IgD-negative memory B cell (primary cell): Measurements from ENCODE around the gene RAI2. TPM values are rescaled to one million over a fixed set of nuclear protein-coding genes. Genes with fewer than 3 reads are reported as not detected.

Experiments used
- H3K27ac Mint-ChIP-seq, 3 donors: one replicate each; pipeline ENCODE4 v1.8.0; 2020 to 2022; ENCODE audit warnings: mild to moderate bottlenecking in 3 of 3, mixed read lengths in 3 of 3, moderate library complexity in 1 of 3
- H3K27me3 Mint-ChIP-seq: one replicate; pipeline ENCODE4 v1.8.0; 2021; ENCODE audit warnings: mixed read lengths
- H3K36me3 Mint-ChIP-seq: one replicate; pipeline ENCODE4 v1.8.0; 2020; ENCODE audit warnings: mild to moderate bottlenecking, mixed read lengths
- H3K4me1 Mint-ChIP-seq, 3 donors: one replicate each; pipeline ENCODE4 v1.8.0; 2020 to 2022; ENCODE audit warnings: mixed read lengths in 3 of 3, mild to moderate bottlenecking in 1 of 3
- H3K4me3 Mint-ChIP-seq, 4 donors: one replicate each; pipeline ENCODE4 v1.8.0; 2020 to 2022; ENCODE audit warnings: mild to moderate bottlenecking in 4 of 4, mixed read lengths in 4 of 4, moderate library complexity in 3 of 4
- H3K9me3 Mint-ChIP-seq, 3 donors: one replicate each; pipeline ENCODE4 v1.8.0; 2020 to 2021; ENCODE audit warnings: mixed read lengths in 3 of 3, mild to moderate bottlenecking in 1 of 3
- polyA plus RNA-seq: library from polyadenylated mRNA; unstranded; fragments of 300-500 nt; fragmentation: Illumina TruSeq; gene quantifications from one replicate; pipeline ENCODE4 v1.2.3, GENCODE V29; 2021

Gene RAI2
- polyA plus RNA-seq: not detected

GRCh38 chrX:17860811-17861488 lies at the start of gene RAI2:
RAI2 (minus strand) TSS chrX:17861298; CDS start chrX:17802010, 59,288 bp downstream.
- peaks cover 0 to 4% (median 1%) of the 10 kb centered on the region in 3 donors for H3K4me1 Mint-ChIP-seq
- no peaks in the 10 kb centered on the region for H3K9me3 Mint-ChIP-seq
- H3K27ac Mint-ChIP-seq: no peak within 1 kb of the TSS
- H3K36me3 Mint-ChIP-seq: peaks cover 1% of the 10 kb centered on the region
- H3K4me3 Mint-ChIP-seq: peak within 1 kb of the TSS in 3 of 4 donors; percentile 43 to 62 (median 52)
- peaks cover 21% of the 10 kb centered on the region for H3K27me3 Mint-ChIP-seq

DNA sequence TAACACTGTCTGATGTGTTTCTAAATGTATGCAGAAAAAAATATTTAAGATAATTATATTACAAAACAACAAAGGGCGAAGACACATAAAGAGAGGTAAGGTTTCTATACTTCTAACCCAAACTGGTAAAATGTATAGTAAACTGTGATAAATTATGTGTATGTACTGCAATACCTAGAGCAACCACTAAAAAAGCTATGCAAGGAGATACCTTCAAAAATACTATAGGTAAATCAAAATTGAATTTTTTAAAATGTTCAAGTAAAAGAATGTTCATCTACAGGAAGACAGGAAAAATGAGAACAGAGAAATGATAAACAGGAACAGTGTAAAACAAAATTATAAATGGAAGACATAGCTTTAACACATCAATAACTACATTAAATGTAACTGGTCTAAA lies 27.3 kb upstream of the RAI2 start:
- H3K9me3 Mint-ChIP-seq: no peaks in the 10 kb centered on the region
- no peaks in the 10 kb centered on the region for H3K4me1 Mint-ChIP-seq
- H3K4me3 Mint-ChIP-seq: no peak overlapping the region
- H3K27ac Mint-ChIP-seq: no peak overlapping the region
- peaks cover 3% of the 10 kb centered on the region for H3K27me3 Mint-ChIP-seq
- no peaks in the 10 kb centered on the region for H3K36me3 Mint-ChIP-seq

- Mint-ChIP-seq H3K36me3 (no peaks in the 10 kb centered on the region), H3K4me1 (no peaks in the 10 kb centered on the region), H3K27me3 (peaks cover 3% of the 10 kb centered on the region), H3K4me3 (no peak overlapping the region), H3K9me3 (no peaks in the 10 kb centered on the region), H3K27ac (no peak overlapping the region)
These were observed 21.6 kb upstream of the RAI2 start for GRCh38 chrX:17882680-17883079.

- Mint-ChIP-seq H3K9me3 (peaks cover 0 to 3% (median 0%) of the 10 kb centered on the region in 3 donors), H3K36me3 (no peaks in the 10 kb centered on the region), H3K4me1 (no peaks in the 10 kb centered on the region), H3K27me3 (peaks cover 2% of the 10 kb centered on the region), H3K27ac (no peak overlapping the region), H3K4me3 (no peak overlapping the region)
These were observed 17.1 kb upstream of the RAI2 start for GRCh38 chrX:17878028-17878670.

DNA sequence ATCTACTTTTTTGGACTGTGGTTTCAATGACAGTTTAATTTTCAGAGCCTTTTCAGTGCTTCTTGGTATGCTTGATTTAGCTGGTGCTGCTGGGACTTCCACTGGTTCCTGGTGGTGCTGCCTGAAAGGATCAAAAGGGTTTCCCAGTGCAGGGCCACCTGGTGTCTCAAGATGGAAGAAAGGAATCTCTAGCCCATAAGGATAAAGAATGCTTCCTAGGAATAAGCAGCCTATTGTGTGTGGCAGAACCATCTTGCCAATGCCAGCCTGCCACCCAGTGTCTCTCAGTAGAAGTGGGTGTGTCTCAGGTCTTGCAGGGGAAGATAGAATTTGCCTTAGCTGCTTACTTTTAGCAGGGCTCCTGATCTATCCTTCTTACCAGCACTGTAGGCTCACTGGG lies 15.0 kb upstream of the RAI2 start:
- Mint-ChIP-seq H3K27ac (no peak overlapping the region), H3K9me3 (peaks cover 0 to 3% (median 2%) of the 10 kb centered on the region in 3 donors)

DNA sequence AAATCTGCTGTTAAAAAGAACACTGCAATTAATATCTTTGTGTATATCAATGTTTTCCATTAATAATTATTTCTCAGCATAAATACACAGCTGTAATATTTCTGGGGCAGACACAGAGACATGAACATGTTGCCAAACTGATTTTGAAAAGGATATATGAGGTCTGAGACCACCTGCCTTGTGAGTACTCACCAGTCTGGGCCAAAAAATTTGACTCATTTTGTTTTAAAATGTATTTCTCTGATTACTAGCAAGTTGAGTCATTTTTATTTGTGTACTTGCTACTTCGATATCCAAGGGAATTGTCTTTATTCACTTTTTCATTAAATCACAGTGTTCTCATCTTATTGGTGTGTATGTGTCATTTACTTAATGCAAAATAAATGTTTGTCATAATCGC lies 8.5 kb upstream of the RAI2 start:
- H3K36me3 Mint-ChIP-seq: no peaks in the 10 kb centered on the region
- peaks cover 2% of the 10 kb centered on the region for H3K27me3 Mint-ChIP-seq
- no peak overlapping the region for H3K4me3 Mint-ChIP-seq
- peaks cover 0 to 3% (median 2%) of the 10 kb centered on the region in 3 donors for H3K9me3 Mint-ChIP-seq
- H3K27ac Mint-ChIP-seq: no peak overlapping the region
- no peaks in the 10 kb centered on the region for H3K4me1 Mint-ChIP-seq

More for the DNA sequence above, 15.0 kb upstream of the RAI2 start:
- Mint-ChIP-seq H3K27me3 (peaks cover 2% of the 10 kb centered on the region), H3K4me1 (no peaks in the 10 kb centered on the region), H3K36me3 (no peaks in the 10 kb centered on the region), H3K4me3 (no peak overlapping the region)

DNA sequence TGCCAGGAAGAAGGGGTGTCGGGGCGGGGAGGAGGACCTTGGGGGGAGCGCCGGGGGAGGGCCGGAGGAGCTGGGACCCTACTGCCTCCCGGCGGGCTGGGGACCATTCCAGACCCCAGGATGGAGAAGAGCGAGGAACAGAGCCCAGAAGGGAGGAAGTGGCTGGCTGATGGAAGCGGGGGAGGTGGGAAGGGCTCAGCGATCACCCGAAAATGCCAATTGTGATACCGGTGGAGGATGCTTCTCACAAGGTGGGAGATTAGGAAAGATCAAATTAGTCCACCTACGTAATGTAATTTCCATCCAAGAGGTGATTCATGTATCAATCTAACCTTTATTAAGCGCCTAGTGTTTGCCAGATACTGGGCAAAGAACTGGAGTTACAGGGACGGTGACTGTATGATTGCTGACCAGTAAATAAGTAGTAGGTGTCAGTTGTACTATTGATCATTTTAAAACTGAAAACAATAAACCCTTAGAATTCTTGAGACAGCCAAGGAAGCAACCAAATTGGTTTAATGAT lies 452 bp upstream of the RAI2 start:
- H3K27me3 Mint-ChIP-seq: peaks cover 21% of the 10 kb centered on the region
- H3K4me1 Mint-ChIP-seq: peaks cover 0 to 4% (median 1%) of the 10 kb centered on the region in 3 donors
- no peaks in the 10 kb centered on the region for H3K9me3 Mint-ChIP-seq
- peak overlapping the region in 3 of 4 donors; percentile 43 to 57 (median 52) for H3K4me3 Mint-ChIP-seq
- no peak overlapping the region for H3K27ac Mint-ChIP-seq
- peaks cover 1% of the 10 kb centered on the region for H3K36me3 Mint-ChIP-seq

- H3K4me3 Mint-ChIP-seq: peak overlapping the region in 1 of 4 donors; percentile 62
- peaks cover 1% of the 10 kb centered on the region for H3K36me3 Mint-ChIP-seq
- no peaks in the 10 kb centered on the region for H3K9me3 Mint-ChIP-seq
- H3K27me3 Mint-ChIP-seq: peaks cover 21% of the 10 kb centered on the region
- peaks cover 0 to 4% (median 1%) of the 10 kb centered on the region in 3 donors for H3K4me1 Mint-ChIP-seq
- H3K27ac Mint-ChIP-seq: no peak overlapping the region
These were observed 818 bp downstream of the RAI2 start for GRCh38 chrX:17860179-17860780.

GRCh38 chrX:17859609-17860178 lies 1.4 kb downstream of the RAI2 start:
- peaks cover 0 to 4% (median 1%) of the 10 kb centered on the region in 3 donors for H3K4me1 Mint-ChIP-seq
- peak overlapping the region in 1 of 3 donors; percentile 83 for H3K27ac Mint-ChIP-seq
- H3K27me3 Mint-ChIP-seq: peaks cover 21% of the 10 kb centered on the region
- peak overlapping the region in 2 of 4 donors; percentile 27 to 62 for H3K4me3 Mint-ChIP-seq
- H3K36me3 Mint-ChIP-seq: peaks cover 1% of the 10 kb centered on the region
- no peaks in the 10 kb centered on the region for H3K9me3 Mint-ChIP-seq

DNA sequence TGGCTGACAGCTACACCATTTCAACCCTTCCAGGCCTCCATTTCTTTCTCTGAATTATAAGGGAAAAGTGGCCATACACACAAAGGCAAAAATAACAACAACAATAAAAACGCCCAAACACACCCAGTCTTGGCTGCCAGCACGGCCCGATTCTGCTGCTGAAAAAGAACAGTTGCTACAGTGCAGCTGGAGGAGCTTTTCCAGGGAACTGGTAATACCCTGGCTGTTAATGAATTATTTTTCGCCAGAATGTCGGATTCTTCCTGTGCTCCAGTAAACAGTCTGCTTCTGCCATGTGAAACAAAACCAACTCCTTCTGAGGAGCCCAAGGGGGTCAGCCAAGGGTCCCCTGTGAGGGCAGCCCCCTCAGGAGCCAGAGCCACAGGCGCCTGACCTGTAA lies 6.6 kb downstream of the RAI2 start:
- Mint-ChIP-seq H3K4me3 (no peak overlapping the region), H3K27me3 (peaks cover 10% of the 10 kb centered on the region), H3K9me3 (no peaks in the 10 kb centered on the region), H3K36me3 (no peaks in the 10 kb centered on the region), H3K27ac (no peak overlapping the region), H3K4me1 (peaks cover 0 to 1% (median 0%) of the 10 kb centered on the region in 3 donors)

DNA sequence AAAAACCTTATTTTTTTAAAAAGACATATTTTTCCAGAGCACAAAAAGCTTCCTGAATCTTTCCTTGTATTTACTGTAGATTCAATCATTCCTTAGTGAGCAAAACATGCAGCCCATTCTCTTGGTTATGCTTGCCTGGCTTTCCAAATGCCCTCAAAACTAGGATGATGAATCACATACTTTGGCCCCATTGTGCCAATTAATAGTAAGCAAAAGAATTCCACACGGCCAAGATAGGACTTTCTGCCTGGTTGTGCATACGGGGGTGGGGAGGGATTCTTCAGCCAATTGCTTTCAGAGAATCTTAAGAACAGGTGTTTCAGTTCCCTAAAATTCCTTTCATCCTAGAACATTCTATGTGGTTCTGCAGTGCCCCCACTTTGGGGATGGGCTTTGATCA lies 7.0 kb downstream of the RAI2 start:
- H3K27me3 Mint-ChIP-seq: peaks cover 7% of the 10 kb centered on the region
- no peaks in the 10 kb centered on the region for H3K36me3 Mint-ChIP-seq
- no peaks in the 10 kb centered on the region for H3K9me3 Mint-ChIP-seq
- peaks cover 0 to 1% (median 0%) of the 10 kb centered on the region in 3 donors for H3K4me1 Mint-ChIP-seq
- H3K4me3 Mint-ChIP-seq: no peak overlapping the region
- no peak overlapping the region for H3K27ac Mint-ChIP-seq

- no peaks in the 10 kb centered on the region for H3K9me3 Mint-ChIP-seq
- no peak overlapping the region for H3K4me3 Mint-ChIP-seq
- H3K36me3 Mint-ChIP-seq: no peaks in the 10 kb centered on the region
- no peaks in the 10 kb centered on the region for H3K27me3 Mint-ChIP-seq
- H3K27ac Mint-ChIP-seq: no peak overlapping the region
- H3K4me1 Mint-ChIP-seq: peaks cover 0 to 1% (median 0%) of the 10 kb centered on the region in 3 donors
These were observed 9.2 kb downstream of the RAI2 start for GRCh38 chrX:17851874-17852273.

GRCh38 chrX:17848545-17849265 lies 12.4 kb downstream of the RAI2 start:
- no peaks in the 10 kb centered on the region for H3K9me3 Mint-ChIP-seq
- H3K36me3 Mint-ChIP-seq: no peaks in the 10 kb centered on the region
- no peak overlapping the region for H3K4me3 Mint-ChIP-seq
- no peak overlapping the region for H3K27ac Mint-ChIP-seq
- H3K4me1 Mint-ChIP-seq: no peaks in the 10 kb centered on the region
- H3K27me3 Mint-ChIP-seq: no peaks in the 10 kb centered on the region

DNA sequence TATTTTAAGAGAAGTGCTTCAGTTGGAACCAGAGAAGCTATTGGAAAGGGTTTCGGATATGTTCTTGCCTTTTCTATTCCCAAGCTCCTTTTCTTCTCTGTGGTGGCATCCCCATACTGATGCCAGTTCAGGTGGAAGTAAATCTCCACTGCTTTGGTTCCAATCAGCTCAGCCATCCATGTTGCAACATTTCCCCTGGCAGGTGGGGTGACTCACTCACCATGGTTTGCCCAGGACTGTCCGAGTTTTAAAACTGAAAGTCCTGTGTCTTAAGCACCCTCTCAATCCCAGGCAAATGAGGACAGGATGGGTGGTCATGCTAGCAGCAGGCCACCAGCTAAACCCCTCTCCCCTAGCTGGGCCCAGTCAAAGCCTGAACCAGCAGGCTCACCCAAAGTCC lies 15.1 kb downstream of the RAI2 start:
- Mint-ChIP-seq H3K4me3 (no peak overlapping the region), H3K9me3 (no peaks in the 10 kb centered on the region), H3K36me3 (no peaks in the 10 kb centered on the region), H3K27me3 (no peaks in the 10 kb centered on the region), H3K27ac (no peak overlapping the region), H3K4me1 (no peaks in the 10 kb centered on the region)
